OCI-LY1 (cell line): ENCODE results near the gene CRYBG2.

Experiments
- H2AFZ ChIP-seq: fragments of 200-600 bp; sonication (generic), shearing (Covaris generic); 2 replicates; pipeline ENCODE4 v1.6.0; 2014; ENCODE audit warnings: antibody characterized with exemption, mild to moderate bottlenecking, low read length
- H3F3A ChIP-seq: fragments of 200-600 bp; sonication (generic), shearing (Covaris generic); 2 replicates; pipeline ENCODE4 v1.6.0; 2014; ENCODE audit warnings: mild to moderate bottlenecking, antibody characterized with exemption, low read length, moderate library complexity; ENCODE audit not compliant: insufficient read depth
- H3K27ac ChIP-seq: fragments of 200-600 bp; sonication (generic); 2 replicates; pipeline ENCODE4 v1.5.1; 2014; ENCODE audit warnings: low read length, mixed run types, mild to moderate bottlenecking, low read depth; ENCODE audit not compliant: poor library complexity, severe bottlenecking
- H3K27me3 ChIP-seq: fragments of 200-600 bp; sonication (generic); 2 replicates; pipeline ENCODE4 v1.6.0; 2014; ENCODE audit warnings: antibody characterized with exemption, mild to moderate bottlenecking, low read length, moderate library complexity; ENCODE audit not compliant: insufficient read depth
- H3K36me3 ChIP-seq: fragments of 200-600 bp; sonication (generic); 2 replicates; pipeline ENCODE4 v1.6.1; 2014; ENCODE audit warnings: mild to moderate bottlenecking, antibody characterized with exemption, low read length, moderate library complexity, mixed read lengths; ENCODE audit not compliant: insufficient read depth
- H3K4me1 ChIP-seq: fragments of 200-600 bp; sonication (generic); 2 replicates; pipeline ENCODE4 v1.5.1; 2014; ENCODE audit warnings: mild to moderate bottlenecking, low read length, moderate library complexity; ENCODE audit not compliant: insufficient read depth, severe bottlenecking
- H3K4me2 ChIP-seq: fragments of 200-600 bp; sonication (generic), shearing (Covaris generic); 2 replicates; pipeline ENCODE4 v1.6.1; 2014; ENCODE audit warnings: low read length
- H3K4me3 ChIP-seq: fragments of 200-600 bp; sonication (generic); 2 replicates; pipeline ENCODE4 v1.5.1; 2014; ENCODE audit warnings: low read length, low read depth, mild to moderate bottlenecking, mixed read lengths; ENCODE audit not compliant: poor library complexity, severe bottlenecking
- H3K79me2 ChIP-seq: fragments of 200-600 bp; shearing (Covaris generic); 2 replicates; pipeline ENCODE4 v1.6.1; 2016; ENCODE audit warnings: mixed run types, low read length, mixed read lengths; ENCODE audit not compliant: insufficient read depth
- H3K9ac ChIP-seq: fragments of 200-600 bp; sonication (generic), shearing (Covaris generic); 2 replicates; pipeline ENCODE4 v1.6.1; 2014; ENCODE audit warnings: mild to moderate bottlenecking, low read length, mixed read lengths
- H3K9me2 ChIP-seq: fragments of 200-600 bp; sonication (generic), shearing (Covaris generic); 2 replicates; pipeline ENCODE4 v1.6.1; 2014; ENCODE audit warnings: low read depth, mild to moderate bottlenecking, low read length, mixed read lengths
- H3K9me3 ChIP-seq: fragments of 200-600 bp; shearing (Covaris generic); 2 replicates; pipeline ENCODE4 v1.6.1; 2014; ENCODE audit warnings: low read length, mixed read lengths
- H4K20me1 ChIP-seq: fragments of 200-600 bp; sonication (generic), shearing (Covaris generic); 2 replicates; pipeline ENCODE4 v1.6.0; 2016; ENCODE audit warnings: mild to moderate bottlenecking, low read length; ENCODE audit not compliant: insufficient read depth
- EZH2 ChIP-seq: fragments of 200-600 bp; sonication (generic), shearing (Covaris generic); IDR thresholded peaks from 2 replicates; pipeline ENCODE4 v1.8.0; 2017; ENCODE audit warnings: borderline replicate concordance, mixed run types, mild to moderate bottlenecking, antibody characterized with exemption, low read length, moderate library complexity, mixed read lengths
- TF ChIP-seq, protein P1 (sequence below): fragments of 200-600 bp; sonication (generic), shearing (Covaris generic); IDR thresholded peaks from 2 replicates; pipeline ENCODE4 v1.5.1; 2017; ENCODE audit warnings: mild to moderate bottlenecking, antibody characterized with exemption, low read length, moderate library complexity, mixed read lengths

CRYBG2 gene

DNA sequence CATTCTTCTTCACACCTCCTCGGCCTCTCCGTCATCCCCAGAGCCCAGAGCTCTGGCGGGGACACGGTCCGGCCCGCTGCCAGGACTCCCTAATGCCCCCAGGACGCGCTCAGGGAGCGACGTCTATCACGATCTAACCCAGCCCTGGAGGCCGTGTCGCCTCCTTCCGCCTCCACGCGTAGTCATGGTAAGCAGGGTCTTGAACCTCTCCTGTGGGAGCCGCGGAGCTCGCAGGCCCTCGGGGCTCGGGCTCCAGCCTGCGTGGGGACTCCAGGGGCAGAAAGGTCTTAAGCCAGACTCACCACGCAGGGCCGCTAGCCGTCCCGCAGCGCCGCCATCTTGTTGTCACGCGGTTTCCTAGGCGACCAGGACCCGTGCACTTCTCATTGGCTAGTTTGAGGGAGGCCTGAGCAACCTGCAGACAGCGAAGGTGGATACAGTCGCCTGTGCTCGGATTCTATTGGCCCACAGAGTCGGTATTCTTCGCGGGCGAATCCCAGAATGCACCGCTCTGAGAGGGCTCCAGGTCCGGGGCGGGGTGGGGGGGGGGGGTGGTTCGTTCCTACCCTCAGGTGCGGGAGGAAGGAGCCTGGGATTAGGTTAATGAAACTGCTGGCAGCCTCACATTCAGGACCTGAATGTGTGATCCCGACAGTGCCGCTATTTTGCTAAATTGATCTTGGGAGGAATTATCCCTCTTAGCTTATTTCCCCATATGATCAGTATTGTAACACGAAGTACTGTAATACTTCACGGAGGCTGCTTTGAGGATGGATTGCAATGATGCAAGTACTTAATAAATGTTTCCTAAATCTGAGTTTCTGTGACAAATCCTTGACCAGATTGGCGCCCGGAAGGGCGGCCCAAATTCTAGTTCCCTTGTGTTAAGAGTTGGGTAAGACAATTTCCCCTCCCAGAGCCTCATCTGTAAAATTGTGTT, 47.4 kb downstream of the CRYBG2 start, which contains the start of gene UBXN11:
Gene UBXN11, minus strand, starts transcription at position 347 of the 940 bp plus-strand sequence. CDS start 3,753 bp downstream, outside the sequence.
- TF ChIP-seq, protein P1, sequence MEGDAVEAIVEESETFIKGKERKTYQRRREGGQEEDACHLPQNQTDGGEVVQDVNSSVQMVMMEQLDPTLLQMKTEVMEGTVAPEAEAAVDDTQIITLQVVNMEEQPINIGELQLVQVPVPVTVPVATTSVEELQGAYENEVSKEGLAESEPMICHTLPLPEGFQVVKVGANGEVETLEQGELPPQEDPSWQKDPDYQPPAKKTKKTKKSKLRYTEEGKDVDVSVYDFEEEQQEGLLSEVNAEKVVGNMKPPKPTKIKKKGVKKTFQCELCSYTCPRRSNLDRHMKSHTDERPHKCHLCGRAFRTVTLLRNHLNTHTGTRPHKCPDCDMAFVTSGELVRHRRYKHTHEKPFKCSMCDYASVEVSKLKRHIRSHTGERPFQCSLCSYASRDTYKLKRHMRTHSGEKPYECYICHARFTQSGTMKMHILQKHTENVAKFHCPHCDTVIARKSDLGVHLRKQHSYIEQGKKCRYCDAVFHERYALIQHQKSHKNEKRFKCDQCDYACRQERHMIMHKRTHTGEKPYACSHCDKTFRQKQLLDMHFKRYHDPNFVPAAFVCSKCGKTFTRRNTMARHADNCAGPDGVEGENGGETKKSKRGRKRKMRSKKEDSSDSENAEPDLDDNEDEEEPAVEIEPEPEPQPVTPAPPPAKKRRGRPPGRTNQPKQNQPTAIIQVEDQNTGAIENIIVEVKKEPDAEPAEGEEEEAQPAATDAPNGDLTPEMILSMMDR = no peak
- TF ChIP-seq EZH2 = no peak

DNA sequence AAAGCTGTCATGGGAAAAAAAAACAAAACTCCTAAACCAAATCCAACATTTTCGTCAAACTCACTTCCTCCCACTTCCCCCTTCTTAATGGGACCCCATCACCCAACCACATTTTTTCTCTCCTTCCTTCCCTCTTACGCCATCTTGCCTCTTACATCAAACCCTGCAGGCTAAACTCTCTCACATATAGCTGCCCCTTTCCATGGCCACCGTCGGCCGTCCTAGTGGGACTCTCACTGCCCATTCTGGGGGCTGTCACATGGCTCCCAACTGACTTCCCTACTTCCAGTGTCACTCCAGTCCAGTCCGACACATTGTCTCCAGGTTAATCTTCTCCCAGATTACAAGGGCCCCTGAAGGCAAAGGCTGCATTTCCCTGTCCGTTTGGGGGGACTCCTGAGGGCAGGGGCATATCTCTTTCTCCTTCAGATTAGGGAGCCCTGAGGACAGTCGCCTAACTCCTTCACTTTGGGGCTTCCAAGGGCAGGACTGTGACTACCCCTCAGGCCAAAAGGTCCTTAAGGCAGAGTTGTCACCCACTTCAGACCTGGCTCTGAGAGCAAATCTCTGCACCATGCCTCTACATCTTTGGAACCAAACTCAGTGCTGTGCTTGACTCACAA, 48.2 kb downstream of the CRYBG2 start:
- Histone ChIP-seq H3K4me3 (peak overlapping the region; percentile 75), H3K9me3 (no peaks in the 10 kb centered on the region), H3K36me3 (peaks cover 10% of the 10 kb centered on the region; the same call in 1 of the 2 replicates), H2AFZ (no peak overlapping the region), H3K4me1 (peaks cover 52% of the 10 kb centered on the region), H3K4me2 (peak overlapping the region; percentile 99), H3K27ac (peak overlapping the region; percentile 77), H3K27me3 (no peaks in the 10 kb centered on the region), H3K9ac (peak overlapping the region; percentile 71), H3K9me2 (no peaks in the 10 kb centered on the region), H3K79me2 (peaks cover 10% of the 10 kb centered on the region), H3F3A (no peaks in the 10 kb centered on the region), H4K20me1 (no peaks in the 10 kb centered on the region)
- TF ChIP-seq, protein P1 = no peak
- TF ChIP-seq EZH2 = no peak

More for the DNA sequence above, 47.4 kb downstream of the CRYBG2 start, which contains the start of gene UBXN11:
- Histone ChIP-seq H3K9me3 (no peaks in the 10 kb centered on the region), H3K4me3 (peak within 1 kb of the TSS; percentile 75), H3K27me3 (no peaks in the 10 kb centered on the region), H3K9ac (peak within 1 kb of the TSS; percentile 76), H3K36me3 (peaks cover 2% of the 10 kb centered on the region; the same call in 1 of the 2 replicates), H4K20me1 (no peaks in the 10 kb centered on the region), H3K79me2 (peaks cover 10% of the 10 kb centered on the region), H3K4me1 (peaks cover 45% of the 10 kb centered on the region), H3K4me2 (peak within 1 kb of the TSS; percentile 99), H3K9me2 (no peaks in the 10 kb centered on the region), H3F3A (no peaks in the 10 kb centered on the region), H2AFZ (no peak within 1 kb of the TSS), H3K27ac (peak within 1 kb of the TSS; percentile 99)

DNA sequence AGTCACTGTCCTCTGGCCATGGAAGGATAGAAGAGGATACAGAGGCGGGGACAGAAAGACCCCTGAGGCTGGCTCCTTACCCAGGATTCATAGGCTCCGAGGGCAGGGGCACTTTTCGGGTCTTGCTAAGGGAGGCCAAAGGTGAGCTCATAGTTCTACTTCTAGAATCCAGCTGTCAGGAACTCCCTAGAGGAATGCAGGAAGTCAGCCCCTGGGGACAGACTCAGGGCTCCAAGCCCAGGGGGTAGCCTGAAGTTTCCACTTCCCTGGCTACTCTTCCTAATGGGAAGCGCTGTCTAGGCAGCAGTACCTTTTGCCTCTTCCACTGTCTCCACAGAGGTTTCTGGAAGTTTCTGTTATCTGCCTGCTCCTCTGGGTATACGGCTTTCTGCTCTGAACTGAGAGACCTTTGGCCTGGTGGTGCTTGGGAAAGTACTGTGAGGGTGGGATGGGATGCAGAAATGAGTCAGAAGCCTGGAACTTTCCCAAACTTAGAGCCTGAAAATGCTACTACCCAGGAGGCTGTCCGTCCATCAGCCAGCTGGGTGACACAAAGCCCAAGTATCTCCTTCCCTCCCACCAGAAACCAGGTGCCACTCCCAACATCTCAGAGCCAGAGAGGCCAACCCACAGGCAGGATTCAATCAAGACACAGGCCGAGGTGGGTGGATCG, 51.1 kb downstream of the CRYBG2 start:
- Histone ChIP-seq H3K36me3 (peaks cover 16% of the 10 kb centered on the region; the same call in 1 of the 2 replicates), H3K9me3 (no peaks in the 10 kb centered on the region), H3K79me2 (peaks cover 10% of the 10 kb centered on the region), H3K9me2 (no peaks in the 10 kb centered on the region), H3K27me3 (no peaks in the 10 kb centered on the region), H3F3A (no peaks in the 10 kb centered on the region), H3K27ac (peak overlapping the region; percentile 37), H4K20me1 (no peaks in the 10 kb centered on the region), H3K4me2 (no peak overlapping the region), H3K9ac (no peak overlapping the region), H3K4me1 (peaks cover 71% of the 10 kb centered on the region), H2AFZ (no peak overlapping the region), H3K4me3 (no peak overlapping the region)
- no peak for TF ChIP-seq EZH2
- TF ChIP-seq, protein P1 = no peak
